H1 (cell line): ENCODE measurements around the gene CTXN3. TPM values are rescaled to one million over a fixed set of nuclear protein-coding genes. Genes with fewer than 3 reads are reported as not detected.

Experiments used
- CTCF ChIA-PET: fragments of 300-600 bp; sonication (Branson Sonifier 250); formaldehyde crosslinking; loops from one replicate; lab custom pipeline; 2021; ENCODE audit not compliant: partially characterized antibody; lab: Charles Lee
- POLR2A ChIA-PET: fragments of 300-600 bp; sonication (Branson Sonifier 250); formaldehyde crosslinking; loops from one replicate; lab custom pipeline; 2021; ENCODE audit warnings: inconsistent platforms; ENCODE audit not compliant: partially characterized antibody; lab: Charles Lee
- DNase-seq, 2 experiments: peaks; one replicate each; pipeline versions ENCODE4 v3.0.0 to v3.0.0-alpha.2; 2010 to 2022; ENCODE audit warnings: low spot score in 2 of 2, low read depth in 1 of 2, mixed read lengths in 1 of 2
- FAIRE-seq: peaks from 2 replicates; lab custom pipeline; 2011; peaks lifted over from hg19 to GRCh38; lab: Jason Lieb, UNC
- H2AFZ ChIP-seq: 2 replicates; pipeline ENCODE4 v1.8.1; 2012; ENCODE audit warnings: low read length, inconsistent platforms
- H2AK5ac ChIP-seq: 2 replicates; pipeline ENCODE4 v1.6.1; 2013; ENCODE audit warnings: low read depth, low read length
- H2BK120ac ChIP-seq: replicated peaks from 2 replicates; pipeline ENCODE3; 2013; ENCODE audit warnings: low read depth, low read length, inconsistent platforms
- H2BK12ac ChIP-seq: 2 replicates; pipeline ENCODE4 v1.6.1; 2013; ENCODE audit warnings: low read depth, low read length
- H2BK15ac ChIP-seq: 2 replicates; pipeline ENCODE4 v1.6.1; 2013; ENCODE audit warnings: low read length
- H2BK20ac ChIP-seq: 2 replicates; pipeline ENCODE4 v1.6.1; 2013; ENCODE audit warnings: low read length
- H2BK5ac ChIP-seq: 2 replicates; pipeline ENCODE4 v1.6.1; 2013; ENCODE audit warnings: low read depth, low read length
- H3K14ac ChIP-seq: 2 replicates; pipeline ENCODE4 v1.6.1; 2013; ENCODE audit warnings: inconsistent platforms; ENCODE audit not compliant: insufficient read length
- H3K18ac ChIP-seq: 2 replicates; pipeline ENCODE4 v1.6.1; 2013; ENCODE audit warnings: low read length; ENCODE audit errors: extremely low read depth
- H3K23ac ChIP-seq: 2 replicates; pipeline ENCODE4 v1.6.1; 2013; ENCODE audit warnings: inconsistent platforms; ENCODE audit not compliant: insufficient read length
- H3K23me2 ChIP-seq: 2 replicates; pipeline ENCODE4 v1.6.1; 2013; ENCODE audit warnings: low read depth, low read length
- H3K27ac ChIP-seq: 2 replicates; pipeline ENCODE4 v1.6.1; 2011; ENCODE audit warnings: low read depth, low read length, inconsistent platforms
- H3K27me3 ChIP-seq, 4 experiments: replicated peaks in 1 of 4; 1 replicate in 1 of 4; 2 replicates in 3 of 4; pipeline versions ENCODE4 v1.6.1 to v1.8.1; 2011 to 2013; ENCODE audit warnings: low read length in 3 of 4, mild to moderate bottlenecking in 3 of 4, inconsistent platforms in 2 of 4, mixed read lengths in 2 of 4, moderate library complexity in 1 of 4; ENCODE audit not compliant: control insufficient read depth in 3 of 4, insufficient read depth in 3 of 4; ENCODE audit errors: extremely low read depth in 1 of 4
- H3K36me3 ChIP-seq, 4 experiments: 2 replicates each; pipeline versions ENCODE4 v1.6.1 to v1.8.1; 2011 to 2013; ENCODE audit warnings: mild to moderate bottlenecking in 4 of 4, low read length in 3 of 4, moderate library complexity in 2 of 4, control low read depth in 1 of 4, inconsistent platforms in 1 of 4; ENCODE audit not compliant: insufficient read depth in 4 of 4, control insufficient read depth in 2 of 4
- H3K4ac ChIP-seq: replicated peaks from 2 replicates; pipeline ENCODE3; 2013; ENCODE audit warnings: low read length, low read depth, mixed read lengths, inconsistent platforms; ENCODE audit not compliant: insufficient read length
- H3K4me1 ChIP-seq, 4 experiments: replicated peaks in 1 of 4; 1 replicate in 1 of 4; 2 replicates in 3 of 4; pipeline versions ENCODE4 v1.6.1 to v1.8.1; 2011 to 2013; ENCODE audit warnings: low read length in 3 of 4, inconsistent platforms in 2 of 4, mixed read lengths in 1 of 4; ENCODE audit not compliant: insufficient read depth in 4 of 4, control insufficient read depth in 3 of 4
- H3K4me2 ChIP-seq, 2 experiments: 2 replicates each; pipeline versions ENCODE4 v1.6.1 to v1.8.1; 2011 to 2013; ENCODE audit warnings: low read depth in 2 of 2, low read length in 2 of 2, control low read depth in 1 of 2, inconsistent platforms in 1 of 2, mild to moderate bottlenecking in 1 of 2; ENCODE audit not compliant: insufficient read depth in 1 of 2
- H3K4me3 ChIP-seq, 4 experiments: fragments of 200-600, 300-600 bp in 1 of 4; sonication (generic), shearing (Covaris generic), sonication (Bioruptor Twin) in 1 of 4; 2 replicates each; pipeline versions ENCODE4 v1.5.1 to v1.8.1; 2011 to 2016; ENCODE audit warnings: low read length in 4 of 4, low read depth in 3 of 4, control low read depth in 2 of 4, inconsistent platforms in 2 of 4, mild to moderate bottlenecking in 2 of 4, mixed read lengths in 1 of 4, moderate library complexity in 1 of 4; ENCODE audit not compliant: insufficient read depth in 2 of 4; ENCODE audit errors: extremely low read depth in 1 of 4
- H3K56ac ChIP-seq: replicated peaks from 2 replicates; pipeline ENCODE3; 2013; ENCODE audit warnings: low read depth, mild to moderate bottlenecking, mixed read lengths, low read length, inconsistent platforms; ENCODE audit not compliant: insufficient read length
- H3K79me1 ChIP-seq: 2 replicates; pipeline ENCODE4 v1.6.1; 2013; ENCODE audit warnings: low read depth, low read length, control low read depth
- H3K79me2 ChIP-seq, 2 experiments: 2 replicates each; pipeline versions ENCODE4 v1.6.1 to v1.8.1; 2012 to 2013; ENCODE audit warnings: low read length in 2 of 2, mild to moderate bottlenecking in 2 of 2, inconsistent platforms in 1 of 2; ENCODE audit not compliant: insufficient read depth in 2 of 2, control insufficient read depth in 1 of 2
- H3K9ac ChIP-seq, 4 experiments: replicated peaks in 1 of 4; 1 replicate in 1 of 4; 2 replicates in 3 of 4; pipeline versions ENCODE4 v1.6.1 to v1.8.1; 2011 to 2013; ENCODE audit warnings: low read depth in 3 of 4, low read length in 3 of 4, control low read depth in 2 of 4, mild to moderate bottlenecking in 2 of 4, moderate library complexity in 2 of 4, inconsistent platforms in 1 of 4; ENCODE audit errors: extremely low read depth in 1 of 4
- H3K9me3 ChIP-seq, 2 experiments: 2 replicates each; pipeline versions ENCODE4 v1.6.1 to v1.8.1; 2012 to 2013; ENCODE audit warnings: mild to moderate bottlenecking in 2 of 2, moderate library complexity in 2 of 2, control low read depth in 1 of 2, inconsistent platforms in 1 of 2, low read depth in 1 of 2, low read length in 1 of 2, mixed read lengths in 1 of 2; ENCODE audit not compliant: insufficient read depth in 2 of 2
- H4K20me1 ChIP-seq, 2 experiments: replicated peaks in 1 of 2; 2 replicates each; pipeline versions ENCODE3 to v1.8.1; 2011 to 2013; ENCODE audit warnings: inconsistent platforms in 2 of 2, low read length in 2 of 2, mild to moderate bottlenecking in 1 of 2; ENCODE audit not compliant: insufficient read depth in 2 of 2, control insufficient read depth in 1 of 2
- H4K5ac ChIP-seq: 2 replicates; pipeline ENCODE4 v1.6.1; 2013; ENCODE audit warnings: low read length, low read depth, mixed read lengths, inconsistent platforms; ENCODE audit not compliant: insufficient read length
- H4K8ac ChIP-seq: 2 replicates; pipeline ENCODE4 v1.8.0; 2013; ENCODE audit warnings: mild to moderate bottlenecking, moderate library complexity, low read length, inconsistent platforms; ENCODE audit not compliant: insufficient read depth; ENCODE audit errors: extremely low read depth
- H4K91ac ChIP-seq: replicated peaks from 2 replicates; pipeline ENCODE3; 2013; ENCODE audit warnings: low read length, mixed read lengths, inconsistent platforms; ENCODE audit not compliant: insufficient read length
- ASH2L ChIP-seq: fragments of 200-600, 300-600 bp; sonication (generic); IDR thresholded peaks from one replicate; pipeline ENCODE4 v1.7.1; 2017; ENCODE audit warnings: low read length
- ATF2 ChIP-seq: IDR thresholded peaks from 2 replicates; pipeline ENCODE4 v1.6.1; 2012; ENCODE audit warnings: low read length, inconsistent platforms
- CHD1 ChIP-seq: IDR thresholded peaks from 2 replicates; pipeline ENCODE4 v1.6.1; 2012; ENCODE audit warnings: low read depth, low read length, improper control_type of control experiment
- EP300 ChIP-seq, 2 experiments: IDR thresholded peaks; 1 replicate in 1 of 2; 2 replicates in 1 of 2; pipeline ENCODE4 v1.6.1; 2011 to 2012; ENCODE audit warnings: low read depth in 2 of 2, low read length in 2 of 2, mild to moderate bottlenecking in 2 of 2, borderline replicate concordance in 1 of 2, inconsistent platforms in 1 of 2, moderate library complexity in 1 of 2
- GABPA ChIP-seq: IDR thresholded peaks from 2 replicates; pipeline ENCODE4 v1.6.1; 2011; ENCODE audit warnings: mild to moderate bottlenecking, low read length, moderate library complexity, borderline replicate concordance; ENCODE audit not compliant: insufficient read depth
- KDM5A ChIP-seq: fragments of 200-600 bp; IDR thresholded peaks from 2 replicates; pipeline ENCODE4 v1.7.1; 2012; ENCODE audit warnings: mild to moderate bottlenecking, low read length, inconsistent platforms, mixed read lengths
- MAX ChIP-seq: IDR thresholded peaks from 2 replicates; pipeline ENCODE4 v1.6.1; 2012; ENCODE audit warnings: inconsistent platforms
- NRF1 ChIP-seq: IDR thresholded peaks from 2 replicates; pipeline ENCODE4 v1.6.1; 2011; ENCODE audit warnings: mild to moderate bottlenecking, low read depth, low read length, improper control_type of control experiment
- PHF8 ChIP-seq: fragments of 200-600 bp; sonication (generic); conservative IDR thresholded peaks from 2 replicates; pipeline ENCODE4 v1.7.1; 2012; ENCODE audit warnings: low read depth, mild to moderate bottlenecking, inconsistent platforms, low read length, moderate library complexity
- RAD21 ChIP-seq, 2 experiments: IDR thresholded peaks in 1 of 2; conservative IDR thresholded peaks in 1 of 2; 2 replicates each; pipeline ENCODE4 v1.6.1; 2011; ENCODE audit warnings: low read depth in 2 of 2, low read length in 2 of 2, improper control_type of control experiment in 1 of 2, inconsistent platforms in 1 of 2, mild to moderate bottlenecking in 1 of 2, moderate library complexity in 1 of 2
- SP2 ChIP-seq: IDR thresholded peaks from 2 replicates; pipeline ENCODE4 v1.6.1; 2012; ENCODE audit warnings: mild to moderate bottlenecking, low read length, inconsistent platforms
- SUZ12 ChIP-seq: fragments of 200-600 bp; sonication (generic); IDR thresholded peaks from 2 replicates; pipeline ENCODE4 v1.6.1; 2012; ENCODE audit warnings: mild to moderate bottlenecking, inconsistent platforms, low read length, moderate library complexity, mixed read lengths
- WGBS, 2 experiments: shearing (Covaris generic) in 1 of 2; methylation state at CpG; one replicate each; pipeline versions ENCODE4 v1.1.6 to v1.1.7; 2013 to 2015; ENCODE audit warnings: low lambda C conversion rate in 2 of 2, mixed read lengths in 2 of 2, inconsistent platforms in 1 of 2, low coverage in 1 of 2, missing lambda C conversion rate in 1 of 2; ENCODE audit not compliant: insufficient replicate concordance in 2 of 2, insufficient coverage in 1 of 2, insufficient read length in 1 of 2; ENCODE audit errors: extremely low coverage in 1 of 2, missing lambda C conversion rate in 1 of 2; 5-methylcytosine and 5-hydroxymethylcytosine counted together
- polyA plus RNA-seq, 7 experiments: library from polyadenylated mRNA; depleted of rRNA in 3 of 7; stranded (reverse) in 5 of 7; unstranded in 2 of 7; fragments of >200 nt in 5 of 7; fragments of 200-250 nt in 2 of 7; gene quantifications; 1 replicate in 5 of 7; 2 replicates in 1 of 7; 4 replicates in 1 of 7; pipeline versions ENCODE4 v1.2.1 to v1.2.3, GENCODE V29; 2011 to 2013; ENCODE audit warnings: missing spikeins in 2 of 7, mixed read lengths in 2 of 7
- total RNA-seq: library from RNA; stranded (reverse); fragmentation: NEBNext Ultra II Directional; extraction: Animal tissue kit (Norgen Biotek cat#: 25700); gene quantifications from 2 replicates; pipeline ENCODE4 v1.2.1, GENCODE V29; 2021

The CTXN3 gene
- total and polyA plus RNA-seq, 2 of the 8 experiments (the other 6 are each of a cell fraction or from before 2014, with no cell fraction given) = 0.05 TPM; not detected in 1

GRCh38 chr5:127599847-127600246, 49.0 kb upstream of the CTXN3 start:
- H4K91ac ChIP-seq = no peak overlapping the region
- H2BK120ac ChIP-seq = no peak overlapping the region
- no peak overlapping the region for H3K23ac ChIP-seq
- no peaks in the 10 kb centered on the region for H3K9me3 ChIP-seq
- no peak overlapping the region for H2BK5ac ChIP-seq
- H2AK5ac ChIP-seq = no peak overlapping the region
- H3K18ac ChIP-seq = no peak overlapping the region
- no peak for DNase-seq
- no peaks in the 10 kb centered on the region for H3K36me3 ChIP-seq
- no peak overlapping the region for H3K4me3 ChIP-seq
- H3K27ac ChIP-seq = no peak overlapping the region
- H3K14ac ChIP-seq = no peak overlapping the region
- no peak overlapping the region for H4K8ac ChIP-seq
- H2BK20ac ChIP-seq = no peak overlapping the region
- POLR2A ChIA-PET = no interaction called here
- H4K5ac ChIP-seq = no peak overlapping the region
- H2AFZ ChIP-seq = no peak overlapping the region
- 85% methylated on average over 4 of the region's 4 CpGs; no CpG with 5 or more reads in 1 of the 2 experiments for whole genome bisulfite sequencing, 2 experiments
- no peak overlapping the region for H2BK15ac ChIP-seq
- H3K9ac ChIP-seq = no peak overlapping the region
- H3K56ac ChIP-seq = no peak overlapping the region
- FAIRE-seq = no peak
- no peak overlapping the region for H3K4ac ChIP-seq
- no peak overlapping the region for H3K4me2 ChIP-seq
- no peaks in the 10 kb centered on the region for H3K27me3 ChIP-seq
- H4K20me1 ChIP-seq = no peaks in the 10 kb centered on the region
- CTCF ChIA-PET = interaction anchor here (0.6 to 2.0 kb wide), 5 partner anchors 10 to 278 kb away, joined by 3 to 9 read pairs (median 3); no protein-coding TSS in a partner anchor
- no peaks in the 10 kb centered on the region for H3K79me2 ChIP-seq
- H3K79me1 ChIP-seq = no peaks in the 10 kb centered on the region
- H3K4me1 ChIP-seq = peaks cover 0 to 8% (median 0%) of the 10 kb centered on the region in 4 experiments; a peak in 1 of 7 replicates
- no peak overlapping the region for H2BK12ac ChIP-seq
- H3K23me2 ChIP-seq = no peaks in the 10 kb centered on the region
- TF ChIP-seq GABPA = no peak
- TF ChIP-seq SP2 = no peak
- TF ChIP-seq CHD1 = no peak
- TF ChIP-seq RAD21 (IDR thresholded peaks at IDR 0.05 in 1 of 2, conservative IDR thresholded peaks at IDR 0.05 in 1 of 2; ENCODE audit: low read depth in 2 of 2, low read length in 2 of 2) = no peak
- no peak for TF ChIP-seq MAX
- TF ChIP-seq SUZ12 = no peak
- no peak for TF ChIP-seq ASH2L
- TF ChIP-seq KDM5A = no peak
- TF ChIP-seq PHF8 = no peak
- no peak for TF ChIP-seq EP300 (IDR thresholded peaks at IDR 0.05; ENCODE audit: borderline replicate concordance in 1 of 2, low read depth in 2 of 2, low read length in 2 of 2)
- no peak for TF ChIP-seq ATF2
- TF ChIP-seq NRF1 = no peak
